ENCODE measurements around the gene CDNF. TPM values are rescaled to one million over a fixed set of nuclear protein-coding genes. Genes with fewer than 3 reads are reported as not detected.

Gene CDNF
- polyA plus RNA-seq, 1 experiment = 1.1 TPM

DNA sequence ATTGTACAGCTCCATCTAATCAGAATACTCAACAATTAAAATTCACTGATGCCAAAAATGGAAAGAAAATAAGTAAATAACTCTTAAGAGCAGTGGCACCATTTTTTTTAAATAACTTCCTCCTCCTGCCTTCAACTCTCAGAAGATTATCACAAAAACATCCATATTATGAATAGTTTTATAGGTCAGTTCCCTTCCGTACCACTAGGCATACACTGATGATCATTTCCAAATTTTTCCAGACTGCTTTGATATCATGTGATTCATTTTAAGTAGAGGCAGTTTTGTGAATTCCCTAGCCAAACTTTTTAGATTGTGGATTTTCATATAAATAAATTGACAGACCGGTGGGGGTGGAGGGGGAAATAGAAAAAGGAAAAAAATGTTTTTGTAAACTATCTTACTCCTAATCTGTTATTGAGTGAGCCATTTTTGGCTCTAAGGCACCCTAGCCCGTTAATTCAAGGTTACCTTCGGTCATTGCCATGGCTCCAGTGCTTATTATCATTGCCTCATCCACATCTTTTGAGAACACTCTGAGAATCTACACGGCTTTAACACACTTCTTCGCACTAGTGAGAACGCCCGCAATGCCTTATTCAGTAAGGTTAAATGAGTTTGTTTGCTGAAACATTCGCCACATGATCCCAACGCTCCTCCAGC lies 64.2 kb downstream of the CDNF start:
- DNase-seq (ENCODE audit: low read depth) = no peak
- peaks cover 2% of the 10 kb centered on the region; the same call in 1 of the 2 replicates for H3K27me3 ChIP-seq (ENCODE audit: control insufficient read depth, insufficient read depth, low read length)
- POLR2A ChIA-PET = no interaction called here

DNA sequence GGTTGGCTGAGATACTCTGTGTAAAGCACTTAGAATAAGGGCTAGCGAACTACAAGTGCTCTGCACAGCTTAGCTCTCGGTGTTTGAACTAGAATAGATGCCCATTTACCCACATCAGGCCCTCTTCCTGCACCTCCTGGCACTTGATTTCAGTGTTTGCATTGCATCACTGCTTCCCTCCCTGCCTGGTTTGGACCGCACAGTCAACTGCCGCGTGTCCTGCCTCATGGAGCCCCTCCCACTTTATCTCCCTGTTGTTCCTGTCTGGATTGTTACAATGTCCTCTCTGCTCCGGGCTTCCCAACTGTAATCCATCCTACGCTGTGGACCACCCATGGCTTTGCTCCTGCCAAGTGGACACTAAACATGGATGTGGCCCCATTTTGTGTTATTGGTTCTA lies 65.4 kb downstream of the CDNF start:
- H3K36me3 ChIP-seq (ENCODE audit: control insufficient read depth, insufficient read depth, low read length) = no peaks in the 10 kb centered on the region
- no peak overlapping the region for H3K4me3 ChIP-seq (ENCODE audit: low read depth, low read length)
- ChIA-PET CTCF (no interaction called here), POLR2A (no interaction called here)
- no peak for DNase-seq (ENCODE audit: low read depth)
- H3K27me3 ChIP-seq (ENCODE audit: control insufficient read depth, insufficient read depth, low read length) = peaks cover 2% of the 10 kb centered on the region; the same call in 1 of the 2 replicates
- TF ChIP-seq, protein P1, sequence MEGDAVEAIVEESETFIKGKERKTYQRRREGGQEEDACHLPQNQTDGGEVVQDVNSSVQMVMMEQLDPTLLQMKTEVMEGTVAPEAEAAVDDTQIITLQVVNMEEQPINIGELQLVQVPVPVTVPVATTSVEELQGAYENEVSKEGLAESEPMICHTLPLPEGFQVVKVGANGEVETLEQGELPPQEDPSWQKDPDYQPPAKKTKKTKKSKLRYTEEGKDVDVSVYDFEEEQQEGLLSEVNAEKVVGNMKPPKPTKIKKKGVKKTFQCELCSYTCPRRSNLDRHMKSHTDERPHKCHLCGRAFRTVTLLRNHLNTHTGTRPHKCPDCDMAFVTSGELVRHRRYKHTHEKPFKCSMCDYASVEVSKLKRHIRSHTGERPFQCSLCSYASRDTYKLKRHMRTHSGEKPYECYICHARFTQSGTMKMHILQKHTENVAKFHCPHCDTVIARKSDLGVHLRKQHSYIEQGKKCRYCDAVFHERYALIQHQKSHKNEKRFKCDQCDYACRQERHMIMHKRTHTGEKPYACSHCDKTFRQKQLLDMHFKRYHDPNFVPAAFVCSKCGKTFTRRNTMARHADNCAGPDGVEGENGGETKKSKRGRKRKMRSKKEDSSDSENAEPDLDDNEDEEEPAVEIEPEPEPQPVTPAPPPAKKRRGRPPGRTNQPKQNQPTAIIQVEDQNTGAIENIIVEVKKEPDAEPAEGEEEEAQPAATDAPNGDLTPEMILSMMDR (IDR thresholded peaks at IDR 0.05; ENCODE audit: insufficient read depth, low read depth, low read length) = no peak

More for the DNA sequence above, 64.2 kb downstream of the CDNF start:
- CTCF ChIA-PET = no interaction called here
- no peak overlapping the region for H3K4me3 ChIP-seq (ENCODE audit: low read depth, low read length)
- no peaks in the 10 kb centered on the region for H3K36me3 ChIP-seq (ENCODE audit: control insufficient read depth, insufficient read depth, low read length)
- TF ChIP-seq, protein P1 (IDR thresholded peaks at IDR 0.05; ENCODE audit: insufficient read depth, low read depth, low read length) = no peak

DNA sequence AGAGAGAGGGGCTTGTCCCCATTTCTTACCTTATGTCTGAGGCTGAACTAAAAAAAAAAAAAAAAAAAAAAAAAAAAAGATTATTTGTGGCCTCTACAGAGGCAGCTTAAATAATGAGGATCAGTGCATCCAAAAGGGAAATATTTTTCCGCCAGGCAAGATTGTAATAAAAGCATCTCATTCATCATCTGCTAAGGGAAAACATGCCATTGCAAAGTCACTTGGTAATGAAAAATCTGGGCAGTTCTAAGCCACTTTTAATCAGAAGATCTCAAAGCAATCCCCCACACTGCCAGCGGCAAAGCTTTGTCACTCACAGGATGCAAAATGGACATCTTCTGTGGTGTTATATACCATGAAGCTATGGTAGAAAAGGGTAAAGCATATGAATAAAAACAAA lies 66.9 kb downstream of the CDNF start:
- CTCF ChIA-PET = no interaction called here
- POLR2A ChIA-PET = no interaction called here

More for the DNA sequence above, 66.9 kb downstream of the CDNF start:
- Histone ChIP-seq H3K4me3 (ENCODE audit: low read depth, low read length) (no peak overlapping the region), H3K27me3 (ENCODE audit: control insufficient read depth, insufficient read depth, low read length) (peaks cover 2% of the 10 kb centered on the region), H3K36me3 (ENCODE audit: control insufficient read depth, insufficient read depth, low read length) (no peaks in the 10 kb centered on the region)
- TF ChIP-seq, protein P1 (IDR thresholded peaks at IDR 0.05; ENCODE audit: insufficient read depth, low read depth, low read length) = no peak
- DNase-seq (ENCODE audit: low read depth) = no peak

Other genes with a start within 250 kb of the CDNF start
- gene FAM107B, start 63.1 kb downstream of the CDNF start, polyA plus RNA-seq (2011; rRNA removed) = 11.3 and 21.2 TPM in 2 replicates
- gene HSPA14, start 269 bp upstream of the CDNF start, polyA plus RNA-seq (2011; rRNA removed) = 5.4 and 10.0 TPM in 2 replicates
- 4.2 and 5.1 TPM in 2 replicates for gene MSANTD7, start 269 bp upstream of the CDNF start, polyA plus RNA-seq (2011; rRNA removed)
- 2.2 and 5.7 TPM in 2 replicates for gene SUV39H2, start 40.8 kb upstream of the CDNF start, polyA plus RNA-seq (2011; rRNA removed)
- gene DCLRE1C, start 116.1 kb upstream of the CDNF start, polyA plus RNA-seq (2011; rRNA removed) = 4.1 and 6.0 TPM in 2 replicates
- gene MEIG1, start 121.4 kb upstream of the CDNF start, polyA plus RNA-seq (2011; rRNA removed) = 0.26 TPM in 1 of 2 replicates, not detected in the other
- 0.15 and 0.29 TPM in 2 replicates for gene OLAH, start 205.9 kb upstream of the CDNF start, polyA plus RNA-seq (2011; rRNA removed)

Data from BJ (cell line).